ENCODE results near the gene PSMA8.
"Not testable (repeated sequence)": the region's sequence is repeated elsewhere in the genome, so short reads cannot be mapped to it uniquely, and the experiment has no call there.

- not testable (repeated sequence) for TF ChIP-seq CTCF (conservative IDR thresholded peaks at IDR 0.05); ZFX (IDR thresholded peaks at IDR 0.05)
Observed at GRCh38 chr18:26121994-26122393, 11.7 kb upstream of the PSMA8 start.

All from C4-2B (cell line).